Forelimb muscle (tissue), 1 donor: Measurements from ENCODE around the gene HOXA13. TPM values are rescaled to one million over a fixed set of nuclear protein-coding genes. Genes with fewer than 3 reads are reported as not detected.
A peak's percentile ranks its signal among the peaks of the same experiment; 100 is the strongest.

Experiments
- DNase-seq: peaks from one replicate; pipeline ENCODE4 v3.0.0-alpha.2; 2013; ENCODE audit warnings: low read depth
- polyA plus RNA-seq: library from polyadenylated mRNA; unstranded; fragments of 120-200 nt; gene quantifications from one replicate; pipeline ENCODE4 v1.2.1, GENCODE V29; 2013; ENCODE audit not compliant: insufficient read length

The HOXA13 gene
- polyA plus RNA-seq, 1 donor = 0.03 TPM

DNA sequence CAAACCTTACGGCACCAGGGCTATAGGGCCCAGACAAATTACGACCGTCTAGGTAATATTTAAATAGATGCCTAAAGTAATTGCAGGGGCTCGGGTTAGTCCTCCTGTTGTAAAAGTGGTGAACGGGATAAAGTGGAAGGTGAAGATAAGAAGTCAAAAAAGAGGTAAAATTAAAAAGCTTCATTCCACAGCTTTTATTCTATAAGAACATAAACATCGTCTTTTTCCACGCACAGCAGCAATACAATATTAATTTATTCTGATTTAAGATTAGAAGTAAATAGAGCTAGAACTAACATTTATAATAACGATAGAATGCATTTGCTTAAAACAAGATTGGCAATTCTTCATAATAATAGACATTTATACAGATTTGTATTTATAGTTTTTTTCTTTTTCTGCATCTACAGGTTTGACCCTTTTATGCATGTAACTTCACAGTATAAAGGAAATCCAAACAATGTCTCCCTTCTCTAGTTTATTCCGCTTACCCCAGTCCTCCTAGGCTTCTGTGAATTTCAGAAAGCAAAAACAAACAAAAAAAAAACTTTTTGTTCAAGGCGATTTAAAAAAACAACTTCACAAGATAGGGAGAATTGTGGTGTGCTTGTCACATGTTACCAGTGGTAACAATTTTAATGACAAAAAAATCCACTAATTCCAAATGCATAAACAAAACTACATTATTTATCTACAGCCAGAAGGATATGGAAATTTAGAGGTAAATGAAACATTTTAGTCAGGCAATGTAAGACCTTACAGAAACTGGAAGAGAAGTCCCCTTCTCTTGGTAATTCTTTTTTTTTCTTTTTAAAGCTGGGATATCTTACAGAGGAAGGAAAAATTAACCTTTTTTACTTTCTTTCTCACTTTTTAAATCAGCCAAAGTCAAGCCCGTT, 29.2 kb downstream of the HOXA13 start:
- no peak for DNase-seq

DNA sequence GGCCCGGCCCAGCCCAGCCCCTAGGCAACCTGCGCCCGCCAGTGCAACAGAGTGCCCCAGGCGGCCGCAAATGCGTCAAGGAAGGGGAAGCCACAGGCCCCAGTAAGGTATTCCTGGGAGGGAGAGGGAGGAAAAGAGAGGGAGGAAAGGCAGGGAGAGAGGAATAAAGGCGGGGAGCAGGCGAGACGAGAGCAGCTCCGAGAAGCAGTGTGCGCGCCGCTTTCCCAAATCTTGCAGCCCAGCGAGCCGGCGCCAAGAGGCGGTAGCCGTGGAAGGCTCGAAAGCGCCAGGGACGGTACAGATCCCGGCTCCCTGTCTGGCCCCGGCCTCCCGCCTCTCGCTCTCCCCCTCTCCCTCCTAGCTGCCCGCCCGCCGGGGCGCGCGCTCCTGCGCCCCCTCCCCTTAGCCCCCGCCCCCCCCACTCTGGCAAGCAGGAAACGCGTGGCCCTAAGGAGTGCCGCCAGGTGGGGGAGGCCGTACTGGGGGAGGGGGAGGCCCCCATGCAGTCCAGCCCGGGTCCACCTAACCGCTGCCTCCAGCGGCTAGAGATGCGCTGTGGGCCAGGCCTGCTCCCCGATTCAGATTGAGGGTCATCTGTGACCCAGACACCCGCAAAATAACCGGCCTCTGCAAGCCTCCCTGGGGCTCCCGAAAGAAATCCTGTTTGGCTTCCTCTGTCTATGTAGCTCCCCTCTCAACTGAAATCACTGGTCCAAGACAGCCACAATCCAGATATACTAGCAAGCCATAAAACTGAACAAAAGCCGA, 30.0 kb downstream of the HOXA13 start:
- no peak for DNase-seq

DNA sequence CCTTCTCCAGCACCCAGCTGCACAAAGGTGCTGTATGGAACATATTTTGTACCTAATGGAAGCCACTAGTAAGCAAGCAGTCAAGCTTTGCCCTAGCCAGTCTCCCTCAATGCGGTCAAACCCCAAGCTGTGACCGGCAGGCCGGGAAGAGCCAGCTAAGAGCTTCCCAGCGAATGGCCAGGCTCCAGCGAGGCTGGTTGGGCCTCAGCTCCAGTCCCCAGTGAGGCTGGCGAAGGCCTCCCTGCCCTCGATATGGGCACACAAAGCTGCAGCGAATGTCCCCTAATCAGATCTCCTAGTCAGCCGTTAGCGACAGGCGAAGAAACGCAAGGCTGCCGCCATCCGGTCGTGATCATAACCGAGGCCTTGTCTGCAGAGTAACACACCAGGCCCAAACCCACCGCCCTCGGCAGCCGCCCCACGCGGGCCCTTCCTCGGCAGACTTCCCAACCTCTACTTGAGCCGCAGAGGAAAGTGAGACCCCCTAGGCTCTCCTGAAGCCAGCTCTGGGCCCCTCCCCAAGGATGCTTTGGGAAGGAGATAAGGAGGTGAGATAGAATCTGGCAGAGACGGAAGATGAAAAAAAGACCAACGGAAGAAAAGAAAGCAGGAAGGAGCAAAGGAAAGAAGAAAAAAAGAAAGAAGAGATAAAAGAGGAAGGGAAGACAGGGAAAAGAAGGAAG, 31.5 kb downstream of the HOXA13 start:
- no peak for DNase-seq

DNA sequence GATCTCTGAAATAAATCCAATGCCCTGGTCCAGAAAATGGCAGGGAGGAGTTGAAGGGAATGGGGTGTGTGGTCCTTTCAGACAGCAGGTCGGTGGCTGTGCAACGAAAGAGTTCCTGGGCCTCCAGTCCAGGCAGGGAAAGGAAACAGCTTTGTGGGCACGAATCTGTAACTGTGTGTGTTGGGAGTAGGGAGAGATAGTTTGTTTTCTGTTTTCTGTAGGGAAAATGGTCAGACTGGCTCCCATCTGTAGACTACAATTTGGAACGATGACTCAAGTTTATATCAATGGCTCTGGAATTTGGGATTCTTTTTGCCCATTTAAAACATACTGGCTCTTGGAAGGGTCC, 32.0 kb downstream of the HOXA13 start:
- no peak for DNase-seq

DNA sequence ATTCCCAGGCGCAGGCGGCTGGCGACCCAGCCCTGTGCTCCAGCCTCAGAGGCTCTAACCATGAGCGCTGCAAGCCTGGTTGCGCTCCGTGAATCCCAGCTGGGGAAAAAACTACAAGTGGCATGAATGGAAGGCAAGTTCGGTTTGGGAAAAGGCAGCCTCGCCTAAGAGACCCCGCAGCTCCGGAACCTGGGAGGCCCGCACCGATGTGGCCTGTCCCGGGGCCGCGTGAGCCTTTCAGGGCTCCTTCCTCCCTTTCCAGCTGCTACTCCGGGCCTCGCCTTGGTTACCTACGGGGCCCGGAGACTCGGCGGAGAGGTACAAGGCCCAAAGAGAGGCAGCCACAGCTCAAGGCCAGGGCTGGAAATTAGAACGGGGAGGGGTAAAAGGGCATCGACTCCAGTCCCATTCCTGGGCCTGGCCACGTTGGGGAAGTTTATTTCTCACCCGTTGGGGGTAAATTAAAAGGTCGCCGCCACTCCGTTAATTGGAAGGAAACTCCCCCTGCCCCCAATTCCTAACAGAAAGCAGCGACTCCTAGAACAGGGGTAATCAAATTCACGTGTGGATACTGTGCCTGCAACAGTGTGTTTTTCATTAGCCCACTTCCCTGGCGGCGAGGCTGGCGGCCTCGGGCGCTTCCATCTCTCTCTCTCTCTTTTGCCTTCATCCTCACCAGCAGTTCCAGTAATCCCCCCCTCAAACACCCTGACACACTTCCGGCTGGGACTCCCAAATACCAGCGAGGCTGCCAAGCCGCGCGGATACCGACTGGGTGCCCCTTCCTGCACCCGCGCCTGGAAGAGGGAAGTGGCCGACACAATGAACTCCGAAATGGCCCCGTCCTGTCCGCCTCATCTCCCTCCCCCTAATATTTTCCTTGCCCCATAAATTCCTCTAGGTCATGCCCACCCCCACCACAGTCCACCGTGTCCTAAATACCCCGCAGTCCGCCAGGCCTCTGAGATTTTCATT, 33.1 kb downstream of the HOXA13 start:
- DNase-seq = no peak

DNA sequence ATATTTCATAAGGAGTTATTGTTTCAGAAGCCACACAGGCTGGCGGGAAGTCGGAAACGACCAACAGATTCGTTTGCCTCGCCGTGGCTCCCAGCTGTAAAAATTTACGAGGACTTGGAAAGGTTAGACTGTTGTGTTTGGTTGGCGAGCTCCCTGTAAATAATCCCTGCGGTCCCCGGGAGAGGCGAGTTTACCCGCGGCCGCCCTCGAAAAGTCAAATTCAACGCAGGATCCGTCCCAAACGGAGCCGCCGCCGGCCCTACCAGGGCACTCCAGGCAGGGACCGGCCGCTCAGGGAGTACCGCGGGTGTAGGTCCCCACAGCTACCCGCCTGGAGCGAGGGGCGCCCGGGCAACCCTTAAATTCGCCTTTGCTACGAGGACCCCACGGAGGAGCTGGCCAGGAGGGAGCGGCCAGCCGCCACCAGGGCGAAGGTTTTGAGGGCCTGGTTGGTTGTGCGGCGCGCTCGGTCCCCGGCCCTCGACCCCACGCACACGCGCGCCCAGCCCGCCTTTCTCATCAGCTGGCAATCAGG, 33.8 kb downstream of the HOXA13 start:
- no peak for DNase-seq

DNA sequence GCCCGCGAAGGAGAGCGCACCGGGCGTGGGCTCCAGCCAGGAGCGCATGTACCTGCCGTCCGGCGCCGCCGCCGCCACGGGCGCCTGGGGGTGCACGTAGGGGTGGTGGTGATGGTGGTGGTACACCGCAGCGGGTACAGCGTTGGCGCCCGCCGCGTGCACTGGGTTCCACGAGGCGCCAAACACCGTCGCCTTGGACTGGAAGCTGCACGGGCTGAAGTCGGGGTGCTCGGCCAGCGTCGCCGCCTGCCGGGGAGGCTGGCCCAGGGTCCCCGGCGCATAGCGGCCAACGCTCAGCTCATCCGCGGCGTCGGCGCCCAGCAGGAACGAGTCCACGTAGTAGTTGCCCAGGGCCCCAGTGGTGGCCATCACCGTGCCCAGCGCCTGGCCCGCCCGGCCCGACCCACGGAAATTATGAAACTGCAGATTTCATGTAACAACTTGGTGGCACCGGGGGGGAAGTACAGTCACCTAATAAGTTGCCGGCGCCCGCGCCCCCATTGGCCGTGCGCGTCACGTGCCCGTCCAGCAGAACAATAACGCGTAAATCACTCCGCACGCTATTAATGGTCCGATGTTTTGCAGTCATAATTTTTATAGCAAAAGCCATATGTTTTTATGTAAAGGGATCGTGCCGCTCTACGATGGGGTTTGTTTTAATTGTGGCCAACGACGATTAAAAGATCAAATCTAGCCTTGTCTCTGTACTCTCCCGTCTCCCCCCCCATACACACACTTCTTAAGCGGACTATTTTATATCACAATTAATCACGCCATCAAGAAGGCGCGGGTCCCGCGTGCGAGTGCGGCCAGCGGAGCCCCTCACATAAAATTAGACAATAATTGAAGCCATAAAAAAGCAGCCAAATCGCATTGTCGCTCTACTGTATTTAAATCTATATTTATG, 34.5 kb downstream of the HOXA13 start, which contains the start of gene HOXA9:
HOXA9 (minus strand) TSS at position 449 of the 907 bp plus-strand sequence; CDS start at position 369, 80 bp downstream.
- peak; percentile 65 for DNase-seq

DNA sequence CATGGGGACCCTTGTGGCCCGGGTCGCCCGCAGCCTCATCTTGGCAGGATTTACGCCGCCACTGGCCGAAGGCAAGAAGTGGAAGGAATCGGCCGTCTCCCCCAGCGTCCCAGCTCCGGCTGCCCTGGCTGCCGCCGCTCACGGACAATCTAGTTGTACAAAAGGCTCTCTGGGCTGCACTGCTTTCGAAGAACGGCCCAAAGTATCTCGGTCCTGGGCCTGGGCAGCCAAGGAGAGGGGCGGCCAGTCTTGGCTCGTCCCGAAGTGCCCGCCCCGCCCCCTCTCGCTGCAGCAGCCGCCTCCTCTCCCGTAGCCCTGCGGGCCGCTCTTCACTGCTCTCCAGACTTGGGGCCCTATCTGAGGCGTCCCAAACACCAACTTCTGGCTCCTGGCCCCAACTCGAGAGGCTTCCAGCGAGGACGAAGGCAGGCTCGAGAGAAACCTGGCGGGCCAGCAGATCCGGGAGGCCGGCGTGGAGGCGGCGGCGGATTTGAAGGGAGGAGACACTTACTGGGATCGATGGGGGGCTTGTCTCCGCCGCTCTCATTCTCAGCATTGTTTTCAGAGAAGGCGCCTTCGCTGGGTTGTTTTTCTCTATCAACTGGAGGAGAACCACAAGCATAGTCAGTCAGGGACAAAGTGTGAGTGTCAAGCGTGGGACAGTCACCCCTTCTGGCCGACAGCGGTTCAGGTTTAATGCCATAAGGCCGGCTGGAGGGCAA, 35.4 kb downstream of the HOXA13 start:
- DNase-seq = no peak

DNA sequence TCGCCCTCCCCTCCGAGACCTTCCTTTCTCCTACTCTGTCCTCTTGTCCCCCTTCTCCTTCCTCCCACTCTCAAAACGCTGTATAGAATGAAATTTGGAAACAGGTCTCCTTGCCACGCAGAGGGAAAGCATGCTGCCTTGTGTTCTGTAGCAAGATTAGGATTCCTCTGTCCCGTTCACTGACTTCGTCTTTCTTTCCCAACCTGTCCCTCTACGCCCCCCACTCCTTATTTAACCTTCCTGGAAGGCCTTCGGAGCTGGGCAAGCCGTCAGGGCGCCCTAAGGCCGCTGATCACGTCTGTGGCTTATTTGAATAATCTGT, 35.9 kb downstream of the HOXA13 start:
- DNase-seq = no peak

DNA sequence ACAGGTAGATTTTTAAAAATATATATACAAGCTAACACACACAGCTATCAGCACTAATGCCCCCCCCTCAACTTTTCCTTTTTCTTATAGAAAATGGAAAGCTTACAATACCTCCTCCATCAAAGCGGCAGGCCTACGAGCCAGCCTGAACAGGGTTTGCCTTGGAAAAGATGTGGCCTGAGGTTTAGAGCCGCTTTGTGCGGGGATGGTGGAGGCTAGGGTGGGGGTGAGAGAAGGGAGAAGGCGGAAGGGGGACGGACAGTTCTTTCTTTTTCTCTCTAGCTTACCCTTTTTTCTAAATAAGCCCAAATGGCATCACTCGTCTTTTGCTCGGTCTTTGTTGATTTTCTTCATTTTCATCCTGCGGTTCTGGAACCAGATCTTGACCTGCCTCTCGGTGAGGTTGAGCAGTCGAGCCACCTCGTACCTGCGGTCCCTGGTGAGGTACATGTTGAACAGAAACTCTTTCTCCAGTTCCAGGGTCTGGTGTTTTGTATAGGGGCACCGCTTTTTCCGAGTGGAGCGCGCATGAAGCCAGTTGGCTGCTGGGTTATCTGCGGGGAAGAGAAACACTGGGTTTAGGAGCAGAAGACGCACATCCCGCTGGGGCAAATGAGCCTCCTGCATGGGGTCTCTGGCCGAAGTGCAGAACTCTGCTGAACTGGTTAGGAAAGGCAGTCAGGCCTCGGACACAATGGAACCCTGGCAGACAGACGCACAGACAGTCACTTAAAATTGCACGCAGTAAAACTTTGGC, 36.4 kb downstream of the HOXA13 start:
- DNase-seq = no peak

DNA sequence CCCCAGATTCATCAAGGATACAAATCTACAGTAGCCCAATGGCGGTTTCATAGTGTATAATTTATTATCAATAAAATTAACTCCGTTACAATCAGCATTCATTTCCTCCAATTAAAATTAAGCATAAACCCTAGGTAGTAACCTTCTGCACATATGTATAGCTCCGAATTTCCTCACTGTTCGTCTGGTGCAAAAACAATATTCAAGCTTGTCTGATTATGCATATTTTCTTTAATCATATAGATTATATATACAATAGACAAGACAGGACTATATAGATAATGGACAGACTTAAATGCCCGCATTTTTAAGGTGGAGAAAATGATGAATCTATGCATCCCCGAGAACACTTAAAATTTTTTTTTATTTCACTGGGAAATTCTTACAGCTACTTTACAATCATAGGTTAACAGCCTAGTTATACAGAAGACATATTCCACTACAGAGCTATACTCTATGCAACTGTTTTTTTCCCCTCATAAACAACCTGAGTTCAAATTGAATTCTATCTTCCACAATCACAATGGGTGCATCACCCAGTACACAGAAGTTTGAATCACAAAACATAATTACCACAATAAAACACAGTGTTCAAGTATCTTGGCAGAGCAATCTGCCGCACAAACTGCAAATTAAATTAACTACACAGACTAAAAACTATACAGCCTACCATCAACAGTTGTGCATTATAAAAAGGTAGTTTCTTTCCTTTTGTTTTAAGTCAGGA, 37.2 kb downstream of the HOXA13 start:
- DNase-seq = no peak

DNA sequence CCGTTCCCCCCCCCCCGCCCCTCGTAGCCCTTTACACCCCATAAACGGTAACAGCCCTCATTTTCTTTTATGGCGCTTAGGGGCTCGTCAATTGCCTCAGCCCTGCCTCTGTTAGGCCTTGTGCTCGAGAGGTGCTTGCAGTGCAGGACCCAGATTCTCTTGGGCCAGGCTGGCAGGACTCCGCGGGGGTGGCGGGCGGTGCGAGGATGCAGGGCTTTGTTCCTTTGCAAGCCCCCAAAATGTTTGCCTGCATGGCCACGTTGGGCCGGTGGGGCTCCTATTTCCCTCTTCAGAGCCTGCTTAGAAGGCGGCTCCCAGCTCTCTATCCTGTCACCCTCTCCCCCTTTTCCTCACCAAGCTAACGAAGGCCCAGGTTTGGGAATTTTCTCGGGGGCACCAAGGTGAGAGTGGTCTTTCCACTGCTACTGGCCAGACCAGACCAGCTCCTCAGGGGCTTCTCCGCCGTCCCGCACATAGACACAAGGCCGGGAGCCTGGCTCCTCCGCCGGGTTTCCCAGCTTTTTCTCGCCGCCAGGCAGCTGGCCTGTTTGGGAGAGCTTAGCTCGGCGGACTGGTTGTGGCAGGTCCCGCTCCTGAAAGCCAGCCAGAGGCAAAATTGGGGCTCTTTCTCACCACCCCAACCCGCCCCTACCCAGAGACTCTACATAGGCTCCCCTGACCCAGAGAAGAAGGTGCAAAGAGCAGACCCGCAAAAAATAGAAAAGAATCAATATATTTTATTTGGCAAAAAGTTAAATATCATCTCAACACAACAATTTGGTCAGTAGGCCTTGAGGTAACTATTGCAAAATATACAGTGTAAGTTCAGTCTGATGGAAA, 38.0 kb downstream of the HOXA13 start:
- no peak for DNase-seq

DNA sequence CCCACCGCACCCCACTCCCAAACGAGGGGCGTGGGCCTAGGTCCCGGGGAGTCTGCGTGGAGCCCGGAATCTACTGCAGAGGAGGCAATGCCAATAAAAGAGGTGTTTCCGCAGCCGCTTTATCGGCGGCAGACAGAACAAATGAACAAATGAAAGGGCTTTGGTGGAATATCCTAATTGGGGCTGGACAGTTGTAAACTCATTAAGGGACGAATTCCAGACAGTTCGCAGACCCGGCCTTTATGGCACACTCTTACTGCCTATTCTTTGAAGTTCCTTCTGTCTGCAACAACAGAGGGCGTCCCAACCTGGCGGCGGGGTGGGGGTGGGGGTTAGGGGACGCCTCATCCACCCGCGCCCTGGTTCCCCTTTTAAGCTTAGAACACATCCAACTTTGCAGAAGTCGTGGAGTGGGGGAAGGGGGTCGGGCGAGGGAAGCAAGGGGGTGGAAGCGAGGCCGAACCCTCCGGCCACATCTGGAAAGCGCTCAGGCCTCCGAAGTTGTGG, 38.6 kb downstream of the HOXA13 start:
- DNase-seq = no peak

DNA sequence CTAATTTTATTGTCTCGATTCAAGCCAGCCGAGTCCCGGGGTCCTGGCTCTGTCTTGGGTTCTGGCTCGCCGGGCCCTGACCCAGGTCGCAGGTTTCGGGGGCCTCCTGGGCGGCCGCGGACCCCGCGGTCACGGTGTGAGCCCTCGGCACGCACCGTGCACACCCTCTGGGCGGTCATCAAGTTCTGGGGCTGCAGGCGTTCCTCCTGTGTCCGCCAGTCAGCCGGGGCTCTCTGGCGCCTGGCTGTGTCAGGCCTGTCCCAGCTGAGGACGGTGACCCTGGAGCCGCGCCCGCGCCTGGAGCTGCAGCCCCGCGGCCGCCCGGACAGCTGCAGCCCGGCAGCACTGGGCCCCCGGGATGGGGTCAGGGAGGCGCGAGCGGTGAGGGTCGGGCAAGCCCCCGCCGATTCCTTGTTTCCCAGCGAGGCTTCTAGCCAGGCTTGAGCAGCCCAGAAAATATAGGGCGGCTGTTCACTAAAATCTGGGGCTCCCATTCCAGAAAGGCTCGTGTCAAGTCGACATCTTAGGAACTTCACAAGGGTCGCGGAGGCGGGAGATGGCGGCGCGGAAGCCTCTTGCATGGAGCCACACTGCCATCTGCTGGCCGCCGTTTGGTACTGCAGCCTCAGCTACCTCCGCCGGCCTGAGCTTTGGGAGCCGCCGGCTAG, 39.2 kb downstream of the HOXA13 start:
- DNase-seq = peak; percentile 70

DNA sequence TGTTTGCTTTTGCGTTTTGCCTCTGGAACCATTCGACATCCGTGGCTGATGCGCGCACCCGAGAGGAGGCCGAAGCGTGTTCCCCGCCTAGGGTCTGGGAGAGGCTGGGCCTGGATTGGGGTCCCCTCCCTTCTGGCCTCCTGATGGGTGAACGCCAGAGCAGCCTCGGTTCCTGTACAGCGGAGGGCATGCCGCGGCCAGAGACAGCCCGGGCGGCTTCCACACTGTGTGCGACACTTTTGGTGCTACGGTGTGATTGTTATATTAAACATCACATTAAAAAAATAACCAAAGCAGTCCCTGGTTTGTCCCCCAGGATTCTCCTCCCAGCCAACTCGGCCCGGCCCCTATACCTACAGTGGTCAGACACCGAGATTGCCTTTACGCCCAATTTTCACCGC, 39.7 kb downstream of the HOXA13 start:
- no peak for DNase-seq
